GM12864 (cell line): ENCODE measurements around the gene TMOD2.

Experiments used
- DNase-seq: peaks from one replicate; pipeline ENCODE4 v3.0.0-alpha.2; 2011; ENCODE audit warnings: low read depth
- H3K4me3 ChIP-seq: 2 replicates; pipeline ENCODE4 v1.5.1; 2011; ENCODE audit warnings: mild to moderate bottlenecking, low read depth, low read length, control low read depth
- CTCF ChIP-seq: IDR thresholded peaks from 2 replicates; pipeline ENCODE4 v1.5.1; 2011; ENCODE audit warnings: low read depth, mild to moderate bottlenecking, moderate library complexity, low read length, control low read depth, inconsistent platforms; ENCODE audit errors: missing control alignments

TMOD2 gene

GRCh38 chr15:51848811-51849210, 97.4 kb downstream of the TMOD2 start:
- TF ChIP-seq CTCF = no peak
- DNase-seq = no peak
- no peak overlapping the region for H3K4me3 ChIP-seq

- no peak for TF ChIP-seq CTCF
- no peak for DNase-seq
- H3K4me3 ChIP-seq = no peak overlapping the region
Measured at GRCh38 chr15:51849860-51850259, 98.5 kb downstream of the TMOD2 start.

- H3K4me3 ChIP-seq = no peak overlapping the region
- TF ChIP-seq CTCF = no peak
- no peak for DNase-seq
Measured at GRCh38 chr15:51853998-51854397, 102.6 kb downstream of the TMOD2 start.

- no peak overlapping the region for H3K4me3 ChIP-seq
- DNase-seq = no peak
- TF ChIP-seq CTCF = no peak
Measured at GRCh38 chr15:51855612-51856011, 104.2 kb downstream of the TMOD2 start.

GRCh38 chr15:51856714-51857380, 105.5 kb downstream of the TMOD2 start:
- no peak for TF ChIP-seq CTCF
- no peak for DNase-seq
- H3K4me3 ChIP-seq = no peak overlapping the region

GRCh38 chr15:51861557-51862359, 110.4 kb downstream of the TMOD2 start:
- no peak overlapping the region for H3K4me3 ChIP-seq
- DNase-seq = no peak

More at GRCh38 chr15:51861557-51862359, 110.4 kb downstream of the TMOD2 start:
- no peak for TF ChIP-seq CTCF
